Calu3 (cell line): ENCODE measurements around the gene GRPR. TPM values are rescaled to one million over a fixed set of nuclear protein-coding genes. Genes with fewer than 3 reads are reported as not detected.

Source experiments
- BruUV-seq: library from RNA; stranded (reverse); fragments of 400-500 nt; replicated peaks from 2 replicates; lab custom pipeline; 2021; lab: Mats Ljungman, UMichigan
- CTCF ChIA-PET: fragments of 300-600 bp; sonication (Branson Sonifier 250); formaldehyde crosslinking; loops from one replicate; lab custom pipeline; 2022; ENCODE audit warnings: antibody characterized with exemption; lab: Charles Lee
- DNase-seq: peaks from one replicate; pipeline ENCODE4 v3.0.0; 2022
- H3K27ac Mint-ChIP-seq: one replicate; pipeline ENCODE4 v1.8.0; 2022; ENCODE audit warnings: mixed read lengths; ENCODE audit not compliant: unreplicated experiment
- H3K27me3 Mint-ChIP-seq: one replicate; pipeline ENCODE4 v1.8.0; 2022; ENCODE audit warnings: mixed read lengths; ENCODE audit not compliant: unreplicated experiment
- H3K36me3 Mint-ChIP-seq: one replicate; pipeline ENCODE4 v1.8.0; 2022; ENCODE audit warnings: mild to moderate bottlenecking, moderate library complexity, mixed read lengths; ENCODE audit not compliant: insufficient read depth, unreplicated experiment
- H3K4me1 Mint-ChIP-seq: one replicate; pipeline ENCODE4 v1.8.0; 2022; ENCODE audit warnings: mild to moderate bottlenecking, low read depth, mixed read lengths; ENCODE audit not compliant: unreplicated experiment
- H3K4me3 Mint-ChIP-seq: one replicate; pipeline ENCODE4 v1.8.0; 2022; ENCODE audit warnings: mild to moderate bottlenecking, low read depth, moderate library complexity, mixed read lengths; ENCODE audit not compliant: unreplicated experiment
- H3K9me3 Mint-ChIP-seq: one replicate; pipeline ENCODE4 v1.8.0; 2022; ENCODE audit warnings: low read depth, mixed read lengths; ENCODE audit not compliant: unreplicated experiment
- CTCF ChIP-seq: fragments of 200-600 bp; IDR thresholded peaks from one replicate; pipeline ENCODE4 v1.8.0; 2022; ENCODE audit warnings: antibody characterized with exemption; ENCODE audit not compliant: unreplicated experiment
- intact Hi-C: fragments of 100-400 bp; cut with micrococcal nuclease; formaldehyde crosslinking; loops from one replicate; pipeline ENCODE4 v1.10.0; 2022; ENCODE audit not compliant: unreplicated experiment
- total RNA-seq: library from RNA; stranded (reverse); gene quantifications from 2 replicates; pipeline ENCODE4 v1.2.3, GENCODE V29; 2022

Gene GRPR
- total RNA-seq, 1 experiment from 2014 or later = 0.85 TPM

DNA sequence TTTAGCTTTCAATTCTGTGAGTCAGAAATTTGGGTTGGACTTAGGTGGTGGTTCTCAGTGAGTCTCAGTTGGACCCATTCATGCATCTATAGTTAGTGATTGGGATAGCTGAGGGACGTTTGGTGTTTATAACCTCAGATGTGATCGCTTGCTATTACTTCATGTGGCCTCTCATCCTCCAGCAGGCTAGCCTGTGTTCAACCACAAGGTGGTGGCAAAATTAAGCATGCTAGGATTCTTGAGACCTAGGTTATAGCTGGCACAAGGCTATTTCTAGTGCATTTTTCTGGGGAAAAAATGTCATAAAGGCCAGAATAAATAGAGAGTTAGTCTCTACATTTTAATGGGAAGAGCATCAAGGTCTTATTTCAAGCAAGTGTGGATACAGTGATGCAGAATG, 10.9 kb upstream of the GRPR start:
- Mint-ChIP-seq H3K4me3 (no peak overlapping the region), H3K27me3 (no peaks in the 10 kb centered on the region), H3K9me3 (no peaks in the 10 kb centered on the region), H3K4me1 (no peaks in the 10 kb centered on the region), H3K36me3 (no peaks in the 10 kb centered on the region), H3K27ac (no peak overlapping the region)
- intact Hi-C loops = no loop called here
- no TSS peak for BruUV-seq
- no peak for DNase-seq
- CTCF ChIA-PET = interaction anchor here (0.7 to 1.8 kb wide), 2 partner anchors 11 to 157 kb away, joined by 3 to 4 read pairs; partner anchors contain the start of gene GRPR
- TF ChIP-seq CTCF = no peak

- Mint-ChIP-seq H3K4me1 (no peaks in the 10 kb centered on the region), H3K4me3 (no peak overlapping the region), H3K27ac (no peak overlapping the region), H3K9me3 (peaks cover under 1% of the 10 kb centered on the region), H3K27me3 (no peaks in the 10 kb centered on the region), H3K36me3 (no peaks in the 10 kb centered on the region)
- intact Hi-C loops = no loop called here
- no peak for DNase-seq
- no TSS peak for BruUV-seq
- CTCF ChIA-PET = no interaction called here
- TF ChIP-seq CTCF = no peak
Measured at GRCh38 chrX:16113978-16114565, 9.3 kb upstream of the GRPR start.

- no TSS peak for BruUV-seq
- Mint-ChIP-seq H3K4me1 (no peaks in the 10 kb centered on the region), H3K27me3 (no peaks in the 10 kb centered on the region), H3K9me3 (peaks cover 3% of the 10 kb centered on the region), H3K36me3 (no peaks in the 10 kb centered on the region), H3K27ac (no peak overlapping the region), H3K4me3 (no peak overlapping the region)
- no peak for DNase-seq
- no peak for TF ChIP-seq CTCF
- intact Hi-C loops = no loop called here
- CTCF ChIA-PET = no interaction called here
Measured at GRCh38 chrX:16114611-16115010, 8.8 kb upstream of the GRPR start.

DNA sequence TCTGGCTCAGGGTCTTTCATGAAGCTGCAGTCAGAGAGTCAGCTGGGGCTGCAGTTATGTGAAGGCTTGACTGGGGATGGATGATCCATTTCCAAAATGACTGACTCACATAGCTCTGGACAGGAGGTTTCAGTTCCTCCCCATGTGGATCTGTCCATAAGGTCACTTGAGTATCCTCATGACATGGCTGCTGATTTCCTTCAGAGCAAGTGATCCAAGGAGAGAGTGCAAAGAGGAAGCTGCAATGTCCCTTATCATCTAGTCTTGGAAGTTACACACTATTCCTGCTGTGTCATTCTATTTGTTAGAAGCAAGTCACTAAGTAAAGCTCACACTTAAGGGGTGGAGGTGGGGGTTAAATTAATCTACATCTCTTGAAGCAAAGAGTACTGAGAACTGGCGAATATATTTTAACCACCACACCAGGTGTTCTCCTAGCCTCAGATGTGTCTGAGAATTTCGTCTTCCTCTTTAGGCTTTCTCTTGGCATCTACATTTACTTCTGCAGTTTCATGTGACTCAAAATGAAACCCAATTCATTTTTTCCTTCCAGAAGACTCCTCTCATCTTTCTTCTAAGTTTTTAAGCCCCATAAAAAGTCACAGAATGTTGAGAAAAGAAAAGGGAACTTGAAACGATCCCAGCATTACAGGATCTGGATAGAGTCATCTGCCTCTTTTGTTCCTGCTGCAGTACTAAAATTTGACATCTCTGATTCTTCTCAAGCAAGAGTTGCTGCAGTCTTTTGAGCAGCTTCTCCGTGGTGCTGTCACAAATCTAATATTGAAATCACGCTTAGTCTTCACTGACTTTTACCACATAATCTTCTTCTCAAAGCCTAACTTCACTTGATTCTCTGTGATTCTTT, 3.8 kb upstream of the GRPR start:
- H3K4me3 Mint-ChIP-seq = no peak overlapping the region
- BruUV-seq = no TSS peak
- no peaks in the 10 kb centered on the region for H3K27me3 Mint-ChIP-seq
- peaks cover 5% of the 10 kb centered on the region for H3K36me3 Mint-ChIP-seq
- H3K27ac Mint-ChIP-seq = no peak overlapping the region
- no peak for DNase-seq
- no peak for TF ChIP-seq CTCF
- peaks cover 19% of the 10 kb centered on the region for H3K4me1 Mint-ChIP-seq
- CTCF ChIA-PET = no interaction called here
- H3K9me3 Mint-ChIP-seq = peaks cover 3% of the 10 kb centered on the region
- intact Hi-C loops = loop anchor here (10.0 kb wide), 1 partner anchor 185 kb away; no protein-coding TSS in a partner anchor
